HFF-Myc (cell line): ENCODE data around the gene ZNF444.

Source experiments
- DNase-seq: peaks from one replicate; pipeline ENCODE4 v3.0.0-alpha.2; 2011; ENCODE audit warnings: low read depth; ENCODE audit errors: extremely low read depth
- H3K4me3 ChIP-seq: replicated peaks from 2 replicates; pipeline ENCODE4 v1.5.1; 2011; ENCODE audit warnings: low read depth, mild to moderate bottlenecking, control low read depth, low read length
- TF ChIP-seq, protein P1 (sequence below): IDR thresholded peaks from 2 replicates; pipeline ENCODE4 v1.5.1; 2012; ENCODE audit warnings: mild to moderate bottlenecking, low read depth, low read length, control low read depth; ENCODE audit errors: missing control alignments

ZNF444 gene

DNA sequence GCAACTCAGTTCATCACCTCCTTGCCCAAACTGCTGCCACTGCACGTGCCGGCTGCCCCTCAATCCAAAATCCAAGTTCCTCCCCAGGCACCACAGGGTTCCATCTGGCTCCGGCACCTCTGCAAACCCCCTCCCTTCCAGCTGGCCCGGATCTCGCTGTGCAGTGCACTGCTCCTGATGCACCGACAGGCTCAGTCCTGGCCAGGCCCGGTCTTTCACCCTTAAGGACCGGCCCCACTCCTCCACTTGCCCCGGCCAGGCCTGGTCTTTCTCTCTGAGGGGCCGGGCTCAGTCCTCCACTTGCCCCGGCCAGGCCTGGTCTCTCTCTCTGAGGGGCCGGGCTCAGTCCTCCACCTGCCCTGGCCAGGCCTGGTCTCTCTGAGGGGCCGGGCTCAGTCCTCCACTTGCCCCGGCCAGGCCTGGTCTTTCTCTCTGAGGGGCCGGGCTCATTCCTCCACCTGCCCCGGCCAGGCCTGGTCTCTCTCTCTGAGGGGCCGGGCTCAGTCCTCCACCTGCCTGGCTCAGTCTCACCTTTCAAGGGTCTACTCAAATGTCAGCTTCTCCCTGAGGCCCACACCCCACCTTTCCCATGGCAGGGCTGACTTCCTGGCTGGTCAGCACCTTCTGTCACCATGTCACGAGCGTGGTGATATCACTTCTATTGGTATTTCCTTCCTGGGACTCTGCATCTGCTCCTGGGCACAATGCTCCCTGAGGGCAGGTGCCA is 26.9 kb upstream of the ZNF444 start:
- TF ChIP-seq, protein P1, sequence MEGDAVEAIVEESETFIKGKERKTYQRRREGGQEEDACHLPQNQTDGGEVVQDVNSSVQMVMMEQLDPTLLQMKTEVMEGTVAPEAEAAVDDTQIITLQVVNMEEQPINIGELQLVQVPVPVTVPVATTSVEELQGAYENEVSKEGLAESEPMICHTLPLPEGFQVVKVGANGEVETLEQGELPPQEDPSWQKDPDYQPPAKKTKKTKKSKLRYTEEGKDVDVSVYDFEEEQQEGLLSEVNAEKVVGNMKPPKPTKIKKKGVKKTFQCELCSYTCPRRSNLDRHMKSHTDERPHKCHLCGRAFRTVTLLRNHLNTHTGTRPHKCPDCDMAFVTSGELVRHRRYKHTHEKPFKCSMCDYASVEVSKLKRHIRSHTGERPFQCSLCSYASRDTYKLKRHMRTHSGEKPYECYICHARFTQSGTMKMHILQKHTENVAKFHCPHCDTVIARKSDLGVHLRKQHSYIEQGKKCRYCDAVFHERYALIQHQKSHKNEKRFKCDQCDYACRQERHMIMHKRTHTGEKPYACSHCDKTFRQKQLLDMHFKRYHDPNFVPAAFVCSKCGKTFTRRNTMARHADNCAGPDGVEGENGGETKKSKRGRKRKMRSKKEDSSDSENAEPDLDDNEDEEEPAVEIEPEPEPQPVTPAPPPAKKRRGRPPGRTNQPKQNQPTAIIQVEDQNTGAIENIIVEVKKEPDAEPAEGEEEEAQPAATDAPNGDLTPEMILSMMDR = no peak
- no peak for DNase-seq
- H3K4me3 ChIP-seq = no peak overlapping the region

DNA sequence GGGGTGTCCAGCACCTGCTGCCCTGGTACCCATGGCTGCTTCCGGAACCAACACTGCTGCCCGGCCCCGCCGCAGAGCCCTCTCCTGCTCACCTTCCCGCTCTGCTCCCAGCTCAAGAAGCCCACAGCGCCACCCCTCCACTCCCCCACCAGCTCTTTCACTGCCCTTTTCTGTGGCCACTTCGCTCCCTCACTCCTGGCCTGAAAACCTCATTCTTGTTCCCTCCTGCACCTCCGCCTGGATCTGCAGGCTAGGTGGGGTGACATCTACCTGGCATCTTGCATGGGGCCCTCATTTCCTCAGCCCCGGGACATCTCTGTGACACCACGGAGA is 26.3 kb upstream of the ZNF444 start:
- H3K4me3 ChIP-seq = no peak overlapping the region
- TF ChIP-seq, protein P1 = no peak
- no peak for DNase-seq

DNA sequence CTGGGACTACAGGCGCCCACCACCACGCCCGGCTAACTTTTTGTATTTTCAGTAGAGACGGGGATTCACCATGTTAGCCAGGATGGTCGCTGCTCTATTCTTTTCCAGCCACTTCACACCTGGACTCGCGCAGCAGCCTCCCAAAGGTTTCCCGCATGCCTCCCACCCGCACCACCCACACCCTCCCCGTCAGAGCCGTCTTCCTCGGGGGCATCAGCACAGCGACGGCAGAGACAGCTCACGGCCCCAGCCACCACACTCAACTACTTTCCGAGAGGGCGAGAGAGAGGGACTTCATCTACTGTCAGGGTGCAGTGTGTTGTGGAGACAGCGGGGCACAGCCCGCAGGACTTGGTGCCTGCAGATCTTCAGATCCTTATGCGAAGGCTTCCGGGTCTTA is 25.6 kb upstream of the ZNF444 start:
- DNase-seq = no peak
- H3K4me3 ChIP-seq = no peak overlapping the region
- TF ChIP-seq, protein P1 = no peak

DNA sequence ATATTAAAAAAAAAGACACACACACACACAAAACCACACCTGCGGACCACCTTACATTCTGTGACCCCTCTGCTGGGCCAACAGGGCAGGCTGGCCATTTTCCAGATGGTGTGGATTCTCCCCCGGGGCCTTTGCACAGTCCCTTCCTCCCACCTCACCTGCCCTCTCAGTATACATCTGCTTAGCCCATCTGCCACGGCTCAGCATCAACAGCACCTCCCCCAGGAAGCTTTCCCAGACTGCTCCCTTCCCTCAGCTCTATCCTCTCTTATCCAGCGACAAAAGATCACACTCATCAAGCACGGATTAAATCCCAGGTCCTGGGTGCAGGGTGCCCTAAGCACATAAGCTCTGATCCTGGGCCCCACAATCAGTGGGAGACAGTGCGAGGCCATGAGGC is 24.5 kb upstream of the ZNF444 start:
- TF ChIP-seq, protein P1 = no peak
- H3K4me3 ChIP-seq = no peak overlapping the region
- no peak for DNase-seq

DNA sequence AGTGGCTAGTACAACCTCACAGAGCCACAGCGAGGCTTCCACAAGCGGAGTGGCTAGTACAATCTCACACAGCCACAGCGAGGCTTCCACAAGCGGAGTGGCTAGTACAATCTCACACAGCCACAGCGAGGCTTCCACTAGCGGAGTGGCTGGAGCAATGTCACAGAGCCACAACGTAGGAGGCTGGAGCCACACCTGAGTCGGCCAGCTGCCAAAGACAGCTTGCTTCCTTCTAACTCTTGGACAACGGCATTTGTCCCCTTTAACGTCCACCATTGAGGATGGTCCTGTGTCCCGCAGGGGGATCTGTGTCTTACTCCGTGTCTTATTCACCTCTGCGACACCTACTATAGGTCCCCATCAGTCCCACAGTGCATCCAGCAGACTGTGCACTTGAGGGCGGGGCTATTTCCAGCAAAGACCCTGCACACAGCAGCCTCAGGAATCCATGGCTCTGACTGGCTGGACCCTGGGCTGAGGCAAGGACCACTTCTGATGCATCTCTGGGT is 23.7 kb upstream of the ZNF444 start:
- TF ChIP-seq, protein P1 = no peak
- DNase-seq = no peak
- no peak overlapping the region for H3K4me3 ChIP-seq

DNA sequence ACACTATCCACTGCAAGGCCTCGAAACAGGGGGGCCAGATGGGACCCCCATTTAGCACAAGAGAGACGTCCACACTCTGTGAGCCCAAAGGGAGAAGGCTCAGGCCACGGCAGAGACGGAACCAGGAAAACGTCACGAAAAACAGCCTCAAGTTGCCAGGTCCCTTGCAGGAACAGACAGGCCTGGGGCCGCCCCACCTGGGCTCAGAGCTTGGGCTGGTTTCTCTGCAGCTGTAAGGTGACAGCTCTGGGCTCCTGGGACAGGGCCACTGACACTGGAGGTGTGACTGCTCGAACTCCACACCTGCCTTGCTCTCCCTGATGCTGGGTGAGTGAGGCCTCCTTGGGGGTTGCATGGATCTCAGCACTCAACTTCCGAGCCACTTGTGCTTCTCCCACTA is 23.2 kb upstream of the ZNF444 start:
- no peak overlapping the region for H3K4me3 ChIP-seq
- TF ChIP-seq, protein P1 = no peak
- no peak for DNase-seq
